Measurements from ENCODE around the gene NTMT1.
"Not testable (repeated sequence)": the region's sequence is repeated elsewhere in the genome, so short reads cannot be mapped to it uniquely, and the experiment has no call there.

Gene NTMT1, protein sequence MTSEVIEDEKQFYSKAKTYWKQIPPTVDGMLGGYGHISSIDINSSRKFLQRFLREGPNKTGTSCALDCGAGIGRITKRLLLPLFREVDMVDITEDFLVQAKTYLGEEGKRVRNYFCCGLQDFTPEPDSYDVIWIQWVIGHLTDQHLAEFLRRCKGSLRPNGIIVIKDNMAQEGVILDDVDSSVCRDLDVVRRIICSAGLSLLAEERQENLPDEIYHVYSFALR

DNA sequence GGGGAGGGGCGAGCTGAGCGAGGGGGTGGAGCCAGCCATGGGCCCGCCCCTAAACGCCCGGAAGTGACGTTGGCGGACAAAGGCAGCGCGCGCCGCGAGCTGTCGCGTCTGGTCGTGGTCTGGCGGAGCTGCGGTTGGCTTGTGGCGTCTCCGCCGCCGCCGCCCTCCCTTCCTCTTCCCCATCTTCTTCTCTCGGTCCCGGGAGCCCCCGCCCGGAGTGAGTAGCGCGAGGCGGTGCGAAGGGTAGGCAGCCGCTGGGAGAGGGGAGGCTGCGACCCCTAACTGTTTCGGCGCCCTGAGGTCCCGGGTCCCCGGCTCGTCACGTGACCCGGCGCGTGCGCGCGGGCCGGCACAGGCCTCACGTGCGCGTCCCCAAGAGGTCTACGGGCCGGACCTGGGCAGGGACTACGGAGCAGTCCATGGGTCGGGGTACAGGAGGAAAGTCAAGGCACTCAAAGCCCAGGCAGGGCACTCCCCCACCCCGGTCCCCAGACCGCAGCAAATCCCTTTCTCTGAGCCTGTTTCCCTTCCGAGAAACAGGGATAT is at the start of gene NTMT1:
TSS of gene NTMT1 (plus strand) at position 85 of the 546 bp plus-strand sequence. CDS start 6,541 bp downstream, outside the sequence.
- DNase-seq (ENCODE audit: low spot score): peak; percentile 85

GRCh38 chr9:129576546-129577543 is 49.1 kb upstream of the NTMT1 start:
- no peak for DNase-seq (ENCODE audit: low spot score)

GRCh38 chr9:129579294-129579693 is 46.7 kb upstream of the NTMT1 start:
- no peak for DNase-seq (ENCODE audit: low spot score)

DNA sequence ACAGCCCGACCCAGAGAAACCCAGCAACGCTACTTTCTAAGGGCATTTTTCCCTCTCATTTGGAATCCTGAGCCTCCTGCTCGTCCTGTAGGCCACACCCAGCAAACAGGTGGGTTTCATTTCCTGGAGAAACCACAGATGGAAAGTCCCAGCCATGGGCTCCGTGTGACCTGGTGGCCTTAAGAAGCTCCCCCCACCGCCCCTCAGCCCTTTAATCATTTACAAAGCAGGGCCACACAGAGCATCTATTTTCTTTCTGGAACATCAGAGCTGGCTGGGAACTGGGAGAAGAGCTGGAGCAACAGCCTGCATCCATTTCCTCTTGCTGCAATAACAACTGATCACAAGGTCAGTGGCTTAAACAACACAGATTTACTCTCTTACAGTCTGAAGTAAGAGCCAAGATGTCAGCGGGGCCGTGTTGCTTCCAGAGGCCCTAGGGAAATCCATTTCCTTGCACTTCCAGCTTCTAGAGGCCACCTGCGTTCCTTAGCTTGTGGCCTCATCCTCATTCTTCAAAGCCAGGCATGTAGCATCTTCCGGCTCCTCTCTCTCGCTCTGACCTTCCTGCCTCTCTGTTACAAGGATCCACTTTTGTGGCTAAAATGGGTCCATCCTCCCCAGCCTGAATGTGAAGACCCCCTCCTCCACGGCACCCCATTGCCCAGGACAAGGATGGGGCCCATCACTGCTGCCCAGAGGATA is 45.6 kb upstream of the NTMT1 start:
- DNase-seq (ENCODE audit: low spot score): no peak

GRCh38 chr9:129581505-129582189 is 44.3 kb upstream of the NTMT1 start:
- DNase-seq (ENCODE audit: low spot score): no peak

DNA sequence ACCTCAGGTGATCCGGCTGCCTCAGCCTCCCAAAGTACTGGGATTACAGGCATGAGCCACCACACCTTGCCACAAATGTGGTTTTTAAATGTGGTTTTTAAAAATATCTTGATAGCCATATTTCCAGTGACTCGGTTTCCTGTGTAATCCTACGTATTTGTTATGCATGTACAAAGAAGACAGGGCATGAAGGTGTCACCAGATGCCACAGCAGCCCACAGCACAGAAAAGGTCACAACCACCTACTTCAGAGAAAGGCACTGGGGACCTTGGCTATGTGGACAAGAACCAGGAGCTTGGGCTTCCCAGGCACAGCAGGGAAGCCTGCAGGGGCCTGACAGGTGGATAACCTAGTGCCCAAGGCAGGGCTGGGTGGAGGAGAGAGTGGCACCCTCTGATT is 43.1 kb upstream of the NTMT1 start:
- no peak for DNase-seq (ENCODE audit: low spot score)

DNA sequence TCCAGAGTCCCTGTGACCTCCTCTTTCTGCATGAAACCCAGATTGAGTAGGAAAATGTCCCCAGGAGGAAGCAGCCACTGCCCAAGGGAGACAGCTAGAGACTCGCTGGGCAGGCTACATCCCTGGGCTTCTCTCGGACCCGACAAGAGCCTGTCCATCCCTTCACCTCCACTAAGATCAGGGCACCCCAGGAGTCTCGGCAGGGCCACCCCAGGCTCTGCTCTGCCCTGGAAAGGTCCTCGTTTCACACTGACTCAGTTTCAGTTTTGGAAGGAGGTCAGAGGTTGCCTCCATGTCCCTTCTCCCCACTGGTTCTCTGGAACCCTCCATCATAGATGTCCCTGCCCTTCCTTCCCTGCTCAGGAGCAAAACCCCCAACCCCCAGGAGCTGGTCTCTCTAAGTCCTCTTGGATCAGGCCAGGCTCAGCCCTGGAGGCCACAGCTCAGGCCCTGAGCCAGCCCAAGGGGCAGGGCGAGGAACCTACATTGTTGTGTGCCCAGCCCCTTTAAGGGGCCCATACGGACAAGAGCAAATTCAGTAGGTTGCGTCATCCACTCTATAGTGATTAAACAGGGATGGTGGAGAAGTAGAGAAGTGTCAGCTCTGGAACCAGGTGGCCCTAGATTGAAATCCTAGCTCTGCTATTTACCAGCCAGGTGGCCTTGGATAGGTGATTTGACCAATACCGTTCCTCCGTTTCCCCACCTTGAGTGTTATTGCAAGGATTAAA is 42.5 kb upstream of the NTMT1 start:
- no peak for DNase-seq (ENCODE audit: low spot score)

DNA sequence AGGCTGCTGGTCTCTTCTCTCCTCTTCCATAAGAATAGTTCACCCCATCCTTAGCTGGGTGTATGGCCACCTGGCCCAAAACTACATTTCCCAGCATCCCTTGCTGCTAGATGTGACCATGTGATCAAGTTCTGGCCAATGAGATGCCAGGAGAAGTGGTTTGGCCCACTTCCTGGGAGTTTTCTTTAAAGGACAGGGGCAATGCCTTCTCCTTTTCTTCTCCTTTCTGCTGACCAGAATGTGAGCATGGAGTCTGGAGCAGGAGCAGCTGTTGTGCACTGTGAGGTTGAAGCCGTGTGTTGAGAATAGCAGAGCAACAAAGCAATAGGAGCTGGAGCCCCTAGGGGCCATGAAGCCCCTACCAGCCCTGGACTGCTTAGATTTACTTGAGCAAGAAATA is 41.8 kb upstream of the NTMT1 start:
- peak; percentile 67 for DNase-seq (ENCODE audit: low spot score)

DNA sequence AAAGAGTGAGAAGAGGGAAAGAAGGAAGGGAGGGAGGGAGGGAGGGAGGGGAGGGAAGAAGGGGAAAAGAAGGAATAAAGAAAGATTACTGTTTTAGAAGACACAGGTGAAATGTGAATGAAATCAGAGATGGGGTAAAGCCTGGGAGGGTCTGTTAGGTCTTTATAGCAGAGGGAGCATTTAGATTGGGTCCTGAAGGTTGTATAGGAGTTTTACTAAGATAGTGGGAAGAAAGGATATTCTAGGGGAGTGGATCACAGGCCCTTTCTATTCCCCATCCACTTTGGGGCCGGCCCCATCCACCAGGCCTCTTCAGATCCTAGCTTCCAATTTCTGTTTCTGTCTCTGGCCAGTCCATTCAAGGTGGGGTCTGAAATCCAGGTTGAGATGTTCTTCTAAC is 40.6 kb upstream of the NTMT1 start:
- DNase-seq (ENCODE audit: low spot score): no peak

DNA sequence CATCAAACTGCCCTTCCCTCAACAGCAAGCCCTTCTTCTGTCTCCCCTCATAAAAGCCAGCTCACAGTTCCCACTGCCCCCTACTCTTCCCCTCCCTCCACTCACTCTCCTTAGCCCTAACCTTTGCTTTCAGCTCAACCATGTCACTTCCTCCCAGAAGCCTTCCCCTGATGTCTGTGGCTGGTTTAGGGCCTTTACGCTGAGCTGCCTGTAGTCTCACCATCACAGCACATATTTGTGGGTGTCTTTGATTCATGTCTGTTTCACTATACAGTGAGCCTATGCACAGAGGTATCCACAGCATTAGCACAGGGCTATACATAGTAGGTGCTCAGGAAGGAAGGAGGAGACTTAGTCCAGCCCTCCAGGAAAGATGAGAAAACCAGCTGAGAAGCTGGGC is 39.7 kb upstream of the NTMT1 start:
- peak; percentile 11 for DNase-seq (ENCODE audit: low spot score)

DNA sequence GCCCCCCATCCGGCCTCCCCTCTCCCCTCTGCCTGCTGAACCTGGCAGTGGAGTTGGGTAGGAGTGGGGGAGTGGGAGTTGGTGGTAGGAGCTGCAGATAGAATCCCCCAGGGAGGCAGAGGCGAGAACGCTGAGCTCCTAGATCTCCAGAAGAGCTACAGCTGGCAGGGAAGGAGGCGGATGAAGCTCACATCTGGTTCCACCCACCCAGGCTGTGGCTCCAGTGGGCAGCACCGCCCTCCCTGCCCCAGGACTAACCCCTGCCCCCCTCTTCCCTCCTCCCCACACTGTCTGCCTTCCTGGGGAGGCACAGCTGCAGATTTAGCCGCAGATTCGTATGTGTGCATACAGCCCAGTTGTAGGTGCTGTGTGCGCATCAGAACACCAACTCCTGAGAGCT is 39.3 kb upstream of the NTMT1 start:
- peak; percentile 36 for DNase-seq (ENCODE audit: low spot score)

GRCh38 chr9:129587487-129588262 is 38.3 kb upstream of the NTMT1 start:
- DNase-seq (ENCODE audit: low spot score): no peak

DNA sequence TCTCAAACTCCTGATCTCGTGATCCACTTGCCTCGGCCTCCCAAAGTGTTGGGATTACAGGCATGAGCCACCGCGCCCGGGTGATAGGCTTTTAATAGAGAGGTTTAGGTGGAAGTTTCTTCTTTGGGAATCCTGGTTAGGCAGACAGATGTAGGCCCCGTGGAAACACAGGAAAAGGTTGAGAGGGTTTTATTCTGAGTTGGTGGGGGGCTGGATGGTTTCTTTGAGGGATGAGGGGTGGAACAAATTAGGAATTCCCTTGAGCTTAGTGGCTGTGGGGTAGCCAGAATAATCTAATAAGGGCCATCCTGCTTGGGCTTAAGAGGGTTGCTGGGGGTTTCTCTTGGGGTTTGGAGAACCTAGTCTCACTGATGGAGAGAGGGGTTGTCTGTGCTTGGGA is 35.5 kb upstream of the NTMT1 start:
- no peak for DNase-seq (ENCODE audit: low spot score)

GRCh38 chr9:129591916-129592315 is 34.0 kb upstream of the NTMT1 start:
- no peak for DNase-seq (ENCODE audit: low spot score)

GRCh38 chr9:129592790-129593189 is 33.2 kb upstream of the NTMT1 start:
- DNase-seq (ENCODE audit: low spot score): not testable (repeated sequence)

DNA sequence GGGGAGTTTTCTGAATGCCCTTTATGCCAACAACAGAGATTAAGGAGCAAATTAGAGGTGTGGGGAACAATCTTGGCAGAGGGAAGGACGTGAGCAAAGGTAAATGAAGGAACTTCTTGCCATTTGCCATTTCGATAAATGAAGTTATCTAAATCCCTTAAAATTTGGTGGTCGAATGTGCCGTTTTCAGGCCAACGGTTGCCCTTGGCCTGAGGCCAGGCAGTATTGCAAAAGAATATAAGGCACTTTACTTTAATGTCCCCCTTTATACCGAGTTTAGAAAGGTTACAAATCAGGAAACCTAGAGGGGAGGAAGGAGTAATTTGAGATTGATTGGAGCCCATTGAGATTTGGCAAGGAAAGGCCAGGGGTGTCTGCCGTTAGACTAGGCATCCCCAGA is 31.3 kb upstream of the NTMT1 start:
- no peak for DNase-seq (ENCODE audit: low spot score)

DNA sequence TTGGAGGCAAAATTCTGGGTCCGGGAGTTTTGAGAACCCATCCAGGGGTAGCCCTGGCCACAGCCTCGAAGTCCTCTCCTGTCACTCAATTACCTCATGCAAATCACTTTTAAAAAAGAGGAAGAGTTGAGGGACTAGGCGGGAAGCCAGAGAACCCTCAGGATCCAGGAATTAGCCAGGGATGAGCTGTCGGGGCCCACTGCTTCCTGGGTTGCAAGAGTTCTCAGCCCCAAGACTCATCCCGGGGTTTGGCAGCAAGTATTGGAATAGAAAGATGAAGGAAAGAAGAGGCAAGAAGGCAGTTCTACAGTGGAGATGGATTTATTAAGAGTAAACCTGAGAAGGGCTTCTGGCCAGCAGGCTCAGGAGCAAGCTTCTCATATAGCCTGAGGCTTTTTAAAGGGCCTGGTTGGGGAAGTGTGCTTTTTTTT is 30.6 kb upstream of the NTMT1 start:
- DNase-seq (ENCODE audit: low spot score): no peak

DNA sequence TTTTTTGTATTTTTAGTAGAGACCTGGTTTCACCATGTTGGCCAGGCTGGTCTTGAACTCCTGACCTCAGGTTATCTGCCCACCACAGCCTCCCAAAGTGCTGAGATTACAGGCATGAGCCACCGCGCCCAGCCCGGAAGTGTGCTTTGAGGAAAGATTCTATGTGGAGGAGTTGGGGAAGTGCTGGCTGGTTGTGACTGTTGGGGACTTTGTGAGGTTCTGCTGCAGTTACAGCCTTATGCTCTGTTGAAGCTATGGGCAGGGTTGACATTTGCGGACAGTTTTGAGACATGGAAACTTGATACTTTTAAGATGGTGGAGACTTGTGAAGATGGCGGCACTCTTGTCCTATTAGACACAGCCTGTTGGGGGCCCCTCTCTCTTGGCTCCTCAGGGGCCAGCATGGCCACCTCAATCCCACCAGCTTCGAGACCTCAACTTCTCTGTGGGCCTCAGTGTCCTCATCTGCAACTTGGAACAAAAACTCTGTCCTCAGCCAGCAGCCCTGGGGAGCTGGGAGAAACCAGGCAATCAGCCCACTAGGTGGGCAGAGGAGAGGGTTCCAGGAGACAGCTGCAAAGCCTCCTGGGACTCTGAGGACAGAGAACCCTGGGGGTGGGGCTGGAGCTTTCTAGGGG is 29.9 kb upstream of the NTMT1 start:
- DNase-seq (ENCODE audit: low spot score): no peak

- DNase-seq (ENCODE audit: low spot score): no peak
Observed at GRCh38 chr9:129596541-129597331, 29.2 kb upstream of the NTMT1 start.
